B cell (primary cell): ENCODE measurements around the gene VILL.

Experiments
- EZH2 ChIP-seq: IDR thresholded peaks from 2 replicates; pipeline ENCODE4 v1.6.1; 2012; ENCODE audit warnings: borderline replicate concordance, low read depth, mild to moderate bottlenecking, moderate library complexity, low read length; ENCODE audit not compliant: insufficient read depth, poor library complexity, severe bottlenecking
- TF ChIP-seq, protein P1 (sequence below): fragments of 200-600 bp; IDR thresholded peaks from one replicate; pipeline ENCODE4 v1.8.0; 2022; ENCODE audit warnings: antibody characterized with exemption, mild to moderate bottlenecking

GRCh38 chr3:38011111-38011510 lies 20.5 kb downstream of the VILL start:
- TF ChIP-seq, protein P1, sequence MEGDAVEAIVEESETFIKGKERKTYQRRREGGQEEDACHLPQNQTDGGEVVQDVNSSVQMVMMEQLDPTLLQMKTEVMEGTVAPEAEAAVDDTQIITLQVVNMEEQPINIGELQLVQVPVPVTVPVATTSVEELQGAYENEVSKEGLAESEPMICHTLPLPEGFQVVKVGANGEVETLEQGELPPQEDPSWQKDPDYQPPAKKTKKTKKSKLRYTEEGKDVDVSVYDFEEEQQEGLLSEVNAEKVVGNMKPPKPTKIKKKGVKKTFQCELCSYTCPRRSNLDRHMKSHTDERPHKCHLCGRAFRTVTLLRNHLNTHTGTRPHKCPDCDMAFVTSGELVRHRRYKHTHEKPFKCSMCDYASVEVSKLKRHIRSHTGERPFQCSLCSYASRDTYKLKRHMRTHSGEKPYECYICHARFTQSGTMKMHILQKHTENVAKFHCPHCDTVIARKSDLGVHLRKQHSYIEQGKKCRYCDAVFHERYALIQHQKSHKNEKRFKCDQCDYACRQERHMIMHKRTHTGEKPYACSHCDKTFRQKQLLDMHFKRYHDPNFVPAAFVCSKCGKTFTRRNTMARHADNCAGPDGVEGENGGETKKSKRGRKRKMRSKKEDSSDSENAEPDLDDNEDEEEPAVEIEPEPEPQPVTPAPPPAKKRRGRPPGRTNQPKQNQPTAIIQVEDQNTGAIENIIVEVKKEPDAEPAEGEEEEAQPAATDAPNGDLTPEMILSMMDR: no peak
- TF ChIP-seq EZH2: no peak
